ENCODE measurements around the gene CIRBP.
A peak's percentile ranks its signal among the peaks of the same experiment; 100 is the strongest.

GRCh38 chr19:1243768-1244692, 25.1 kb upstream of the CIRBP start:
- TF ChIP-seq CTCF (IDR thresholded peaks at IDR 0.05; ENCODE audit: insufficient read depth, low read depth, low read length) (peak; percentile 66), EZH2 (IDR thresholded peaks at IDR 0.05; ENCODE audit: insufficient read depth, low read length) (no peak)

Data from astrocyte (in vitro differentiated cells and primary cell).